8988T (cell line): Measurements from ENCODE around the gene DVL1.
A peak's percentile ranks its signal among the peaks of the same experiment; 100 is the strongest.

Experiments
- DNase-seq: peaks from one replicate; pipeline ENCODE4 v3.0.0; 2011

The DVL1 gene

GRCh38 chr1:1340185-1340584, 9.0 kb downstream of the DVL1 start:
- DNase-seq: no peak

GRCh38 chr1:1338278-1338677, 10.9 kb downstream of the DVL1 start:
- DNase-seq: no peak

GRCh38 chr1:1337793-1338147, 11.4 kb downstream of the DVL1 start:
- peak; percentile 84 for DNase-seq

GRCh38 chr1:1336931-1337792, 12.1 kb downstream of the DVL1 start:
- DNase-seq: no peak

GRCh38 chr1:1336446-1336845, 12.8 kb downstream of the DVL1 start:
- no peak for DNase-seq

- DNase-seq: no peak
Measured at GRCh38 chr1:1335792-1336248, 13.4 kb downstream of the DVL1 start.

GRCh38 chr1:1335283-1335682, 13.9 kb downstream of the DVL1 start:
- DNase-seq: no peak

GRCh38 chr1:1334835-1335234, 14.4 kb downstream of the DVL1 start:
- DNase-seq: no peak

- DNase-seq: no peak
Measured at GRCh38 chr1:1333551-1334241, 15.5 kb downstream of the DVL1 start.

- no peak for DNase-seq
Measured at GRCh38 chr1:1332774-1333480, 16.3 kb downstream of the DVL1 start.

- no peak for DNase-seq
Measured at GRCh38 chr1:1332031-1332755, 17.0 kb downstream of the DVL1 start.

GRCh38 chr1:1331068-1331965, 17.9 kb downstream of the DVL1 start, which contains the start of gene TAS1R3:
TSS of gene TAS1R3 (plus strand) at chr1:1331280. CDS start at chr1:1331346, 66 bp downstream.
- DNase-seq: no peak

- DNase-seq: no peak
Measured at GRCh38 chr1:1330366-1331067, 18.7 kb downstream of the DVL1 start.

GRCh38 chr1:1329304-1330210, 19.7 kb downstream of the DVL1 start:
- no peak for DNase-seq

GRCh38 chr1:1328254-1328653, 21.0 kb downstream of the DVL1 start:
- no peak for DNase-seq

- DNase-seq: no peak
Measured at GRCh38 chr1:1327291-1327690, 21.9 kb downstream of the DVL1 start.

- no peak for DNase-seq
Measured at GRCh38 chr1:1326075-1326605, 23.1 kb downstream of the DVL1 start.

- DNase-seq: no peak
Measured at GRCh38 chr1:1325288-1326074, 23.7 kb downstream of the DVL1 start.
